ENCODE data around the gene BICC1. TPM values are rescaled to one million over a fixed set of nuclear protein-coding genes. Genes with fewer than 3 reads are reported as not detected.

The BICC1 gene
- total RNA-seq, 2 donors from 2014 or later = 0.27 to 0.40 TPM

DNA sequence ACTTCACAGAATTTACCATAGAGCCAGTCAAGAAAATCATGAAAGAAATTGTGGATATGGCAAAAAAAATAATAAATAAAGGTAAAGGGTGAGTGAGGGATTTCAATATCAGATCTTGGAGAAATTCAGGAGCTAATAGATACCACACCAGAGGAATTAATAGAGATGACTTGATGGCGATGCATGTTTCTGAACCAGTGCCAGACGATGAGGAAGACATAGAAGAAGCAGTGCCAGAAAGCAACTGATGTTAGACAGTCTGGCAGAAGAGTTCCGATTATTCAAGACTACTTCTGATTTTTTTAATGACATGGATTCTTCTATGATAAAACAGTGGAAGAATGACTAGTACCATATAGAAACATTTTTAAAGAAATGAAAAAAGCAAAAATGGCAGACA lies 314.7 kb downstream of the BICC1 start:
- Mint-ChIP-seq H3K27ac (no peak overlapping the region), H3K4me3 (no peak overlapping the region), H3K27me3 (ENCODE audit: insufficient read depth) (no peaks in the 10 kb centered on the region), H3K36me3 (ENCODE audit: low read depth) (no peaks in the 10 kb centered on the region), H3K4me1 (peaks cover 3% of the 10 kb centered on the region), H3K9me3 (no peaks in the 10 kb centered on the region)
- H3K27me3 ChIP-seq (ENCODE audit: control insufficient read depth, insufficient read depth, low read length, poor library complexity, severe bottlenecking) = no peaks in the 10 kb centered on the region
- no peaks in the 10 kb centered on the region for H3K4me1 ChIP-seq (ENCODE audit: control insufficient read depth, insufficient read depth, low read length)
- 91 to 95% methylated on average over 3 of the region's 3 CpGs for WGBS, 2 experiments (ENCODE audit: insufficient coverage in 1 of 2, insufficient read length in 1 of 2)
- H3K9ac ChIP-seq (ENCODE audit: extremely low read depth, low read length, poor library complexity, severe bottlenecking) = no peak overlapping the region
- no peaks in the 10 kb centered on the region for H3K36me3 ChIP-seq (ENCODE audit: control insufficient read depth, insufficient read depth, low read length)
- H3K9me3 ChIP-seq (ENCODE audit: control insufficient read depth, low read length) = no peaks in the 10 kb centered on the region
- H3K4me3 ChIP-seq (ENCODE audit: low read length) = no peak overlapping the region
- no peak for DNase-seq
- no peak overlapping the region for H3K27ac ChIP-seq (ENCODE audit: low read depth, low read length)
- TF ChIP-seq, protein P1, sequence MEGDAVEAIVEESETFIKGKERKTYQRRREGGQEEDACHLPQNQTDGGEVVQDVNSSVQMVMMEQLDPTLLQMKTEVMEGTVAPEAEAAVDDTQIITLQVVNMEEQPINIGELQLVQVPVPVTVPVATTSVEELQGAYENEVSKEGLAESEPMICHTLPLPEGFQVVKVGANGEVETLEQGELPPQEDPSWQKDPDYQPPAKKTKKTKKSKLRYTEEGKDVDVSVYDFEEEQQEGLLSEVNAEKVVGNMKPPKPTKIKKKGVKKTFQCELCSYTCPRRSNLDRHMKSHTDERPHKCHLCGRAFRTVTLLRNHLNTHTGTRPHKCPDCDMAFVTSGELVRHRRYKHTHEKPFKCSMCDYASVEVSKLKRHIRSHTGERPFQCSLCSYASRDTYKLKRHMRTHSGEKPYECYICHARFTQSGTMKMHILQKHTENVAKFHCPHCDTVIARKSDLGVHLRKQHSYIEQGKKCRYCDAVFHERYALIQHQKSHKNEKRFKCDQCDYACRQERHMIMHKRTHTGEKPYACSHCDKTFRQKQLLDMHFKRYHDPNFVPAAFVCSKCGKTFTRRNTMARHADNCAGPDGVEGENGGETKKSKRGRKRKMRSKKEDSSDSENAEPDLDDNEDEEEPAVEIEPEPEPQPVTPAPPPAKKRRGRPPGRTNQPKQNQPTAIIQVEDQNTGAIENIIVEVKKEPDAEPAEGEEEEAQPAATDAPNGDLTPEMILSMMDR (conservative IDR thresholded peaks at IDR 0.05) = no peak

DNA sequence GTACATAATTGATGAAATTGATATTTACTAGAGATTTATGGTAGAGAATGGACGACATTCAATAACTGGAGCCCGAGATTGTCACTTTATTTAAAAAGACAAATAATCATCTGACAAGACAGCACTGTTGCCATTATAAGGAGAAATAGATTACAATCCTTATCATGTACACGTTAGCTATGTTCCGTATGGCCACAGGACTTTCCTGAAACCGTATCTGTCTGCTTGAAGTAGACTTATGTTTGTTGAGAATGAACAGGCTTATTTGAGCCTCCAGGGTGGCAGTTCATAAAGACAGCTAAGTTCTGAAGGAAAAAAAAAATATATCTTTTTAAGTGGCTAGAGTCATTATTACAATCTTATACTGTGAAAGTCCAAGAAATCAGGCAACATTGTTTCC lies 317.2 kb downstream of the BICC1 start:
- Histone ChIP-seq H3K4me1 (ENCODE audit: control insufficient read depth, insufficient read depth, low read length) (no peaks in the 10 kb centered on the region), H3K9me3 (ENCODE audit: control insufficient read depth, low read length) (no peaks in the 10 kb centered on the region), H3K27me3 (ENCODE audit: control insufficient read depth, insufficient read depth, low read length, poor library complexity, severe bottlenecking) (no peaks in the 10 kb centered on the region), H3K4me3 (ENCODE audit: low read length) (no peak overlapping the region), H3K9ac (ENCODE audit: extremely low read depth, low read length, poor library complexity, severe bottlenecking) (no peak overlapping the region), H3K27ac (ENCODE audit: low read depth, low read length) (no peak overlapping the region), H3K36me3 (ENCODE audit: control insufficient read depth, insufficient read depth, low read length) (no peaks in the 10 kb centered on the region)
- Mint-ChIP-seq H3K4me3 (no peak overlapping the region), H3K27ac (no peak overlapping the region), H3K27me3 (ENCODE audit: insufficient read depth) (no peaks in the 10 kb centered on the region), H3K4me1 (peaks cover 3% of the 10 kb centered on the region), H3K9me3 (no peaks in the 10 kb centered on the region), H3K36me3 (ENCODE audit: low read depth) (no peaks in the 10 kb centered on the region)
- TF ChIP-seq, protein P1 (conservative IDR thresholded peaks at IDR 0.05) = no peak
- DNase-seq = no peak
- 92 to 97% methylated on average over 3 to 5 of the region's 5 CpGs for WGBS, 2 experiments (ENCODE audit: insufficient coverage in 1 of 2, insufficient read length in 1 of 2)

DNA sequence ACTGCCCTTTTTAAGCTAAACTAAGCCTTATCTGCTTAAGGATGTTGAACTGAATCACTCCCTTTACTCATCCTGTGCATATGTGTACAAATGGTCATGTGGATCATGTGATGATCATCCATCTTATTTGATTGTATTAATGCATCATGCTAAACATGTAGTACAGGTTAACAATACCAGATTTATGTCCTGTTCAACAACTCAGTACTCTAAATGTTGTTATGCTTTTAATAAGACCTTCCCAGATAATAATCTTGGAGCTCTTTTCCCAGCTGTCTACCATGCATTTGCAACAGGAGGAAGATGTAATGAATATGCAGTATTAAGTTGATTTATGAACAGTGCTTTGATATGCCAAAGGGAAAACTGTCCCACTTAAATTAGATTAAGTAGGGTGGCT lies 318.0 kb downstream of the BICC1 start:
- Mint-ChIP-seq H3K9me3 (no peaks in the 10 kb centered on the region), H3K36me3 (ENCODE audit: low read depth) (no peaks in the 10 kb centered on the region), H3K4me3 (no peak overlapping the region), H3K27me3 (ENCODE audit: insufficient read depth) (no peaks in the 10 kb centered on the region), H3K4me1 (peaks cover 3% of the 10 kb centered on the region), H3K27ac (no peak overlapping the region)
- Histone ChIP-seq H3K4me3 (ENCODE audit: low read length) (no peak overlapping the region), H3K9ac (ENCODE audit: extremely low read depth, low read length, poor library complexity, severe bottlenecking) (no peak overlapping the region), H3K4me1 (ENCODE audit: control insufficient read depth, insufficient read depth, low read length) (no peaks in the 10 kb centered on the region), H3K27me3 (ENCODE audit: control insufficient read depth, insufficient read depth, low read length, poor library complexity, severe bottlenecking) (no peaks in the 10 kb centered on the region), H3K27ac (ENCODE audit: low read depth, low read length) (no peak overlapping the region), H3K9me3 (ENCODE audit: control insufficient read depth, low read length) (no peaks in the 10 kb centered on the region), H3K36me3 (ENCODE audit: control insufficient read depth, insufficient read depth, low read length) (no peaks in the 10 kb centered on the region)
- TF ChIP-seq, protein P1 (conservative IDR thresholded peaks at IDR 0.05) = no peak
- DNase-seq = no peak

All from endodermal cell (in vitro differentiated cells).